ENCODE data around the gene EXOC6.
"Not testable (repeated sequence)": the region's sequence is repeated elsewhere in the genome, so short reads cannot be mapped to it uniquely, and the experiment has no call there.

Gene EXOC6

DNA sequence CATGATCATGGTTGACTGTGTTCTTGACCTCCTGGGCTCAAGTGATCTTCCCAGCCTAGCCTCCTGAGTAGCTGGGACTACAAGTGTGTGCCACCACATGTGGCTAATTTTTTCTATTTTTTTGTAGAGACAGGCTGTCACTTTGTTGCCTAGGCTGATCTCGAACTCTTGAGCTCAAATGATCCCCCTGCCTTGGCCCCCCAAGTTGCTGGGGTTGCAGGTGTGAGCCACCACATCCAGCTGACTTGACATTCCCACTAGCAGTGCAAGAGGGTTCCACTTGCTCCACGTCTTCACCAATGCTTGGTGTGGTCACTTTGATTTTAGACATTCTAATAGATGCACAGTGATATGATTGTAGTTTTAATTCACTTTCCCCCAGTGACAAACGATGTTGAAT, 250.5 kb downstream of the EXOC6 start (continued):
- TF ChIP-seq, protein P1, sequence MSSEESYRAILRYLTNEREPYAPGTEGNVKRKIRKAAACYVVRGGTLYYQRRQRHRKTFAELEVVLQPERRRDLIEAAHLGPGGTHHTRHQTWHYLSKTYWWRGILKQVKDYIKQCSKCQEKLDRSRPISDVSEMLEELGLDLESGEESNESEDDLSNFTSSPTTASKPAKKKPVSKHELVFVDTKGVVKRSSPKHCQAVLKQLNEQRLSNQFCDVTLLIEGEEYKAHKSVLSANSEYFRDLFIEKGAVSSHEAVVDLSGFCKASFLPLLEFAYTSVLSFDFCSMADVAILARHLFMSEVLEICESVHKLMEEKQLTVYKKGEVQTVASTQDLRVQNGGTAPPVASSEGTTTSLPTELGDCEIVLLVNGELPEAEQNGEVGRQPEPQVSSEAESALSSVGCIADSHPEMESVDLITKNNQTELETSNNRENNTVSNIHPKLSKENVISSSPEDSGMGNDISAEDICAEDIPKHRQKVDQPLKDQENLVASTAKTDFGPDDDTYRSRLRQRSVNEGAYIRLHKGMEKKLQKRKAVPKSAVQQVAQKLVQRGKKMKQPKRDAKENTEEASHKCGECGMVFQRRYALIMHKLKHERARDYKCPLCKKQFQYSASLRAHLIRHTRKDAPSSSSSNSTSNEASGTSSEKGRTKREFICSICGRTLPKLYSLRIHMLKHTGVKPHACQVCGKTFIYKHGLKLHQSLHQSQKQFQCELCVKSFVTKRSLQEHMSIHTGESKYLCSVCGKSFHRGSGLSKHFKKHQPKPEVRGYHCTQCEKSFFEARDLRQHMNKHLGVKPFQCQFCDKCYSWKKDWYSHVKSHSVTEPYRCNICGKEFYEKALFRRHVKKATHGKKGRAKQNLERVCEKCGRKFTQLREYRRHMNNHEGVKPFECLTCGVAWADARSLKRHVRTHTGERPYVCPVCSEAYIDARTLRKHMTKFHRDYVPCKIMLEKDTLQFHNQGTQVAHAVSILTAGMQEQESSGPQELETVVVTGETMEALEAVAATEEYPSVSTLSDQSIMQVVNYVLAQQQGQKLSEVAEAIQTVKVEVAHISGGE (tag by site-specific recombination; conservative IDR thresholded peaks at IDR 0.05; ENCODE audit: low read depth), result no peak
- no peak for TF ChIP-seq ZNF776 (tag by site-specific recombination; IDR thresholded peaks at IDR 0.05; ENCODE audit: borderline replicate concordance)

DNA sequence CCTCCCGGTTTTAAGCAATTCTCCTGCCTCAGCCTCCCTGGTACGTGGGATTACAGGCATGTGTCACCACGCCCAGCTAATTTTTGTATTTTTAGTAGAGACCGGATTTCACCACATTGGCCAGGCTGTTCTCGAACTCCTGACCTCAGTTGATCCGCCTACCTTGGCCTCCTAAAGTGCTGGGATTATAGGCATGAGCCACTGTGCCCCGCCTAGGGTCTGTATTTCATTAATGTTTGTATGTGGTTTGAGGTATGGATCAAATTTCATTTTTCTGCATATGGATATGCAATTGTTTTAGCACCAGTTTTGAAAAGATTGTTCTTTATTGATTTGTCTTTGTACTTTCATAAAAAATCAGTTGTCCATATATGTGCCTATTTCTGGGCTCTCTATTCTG, 251.3 kb downstream of the EXOC6 start:
- Histone ChIP-seq H3K4me1 (ENCODE audit: control insufficient read depth, insufficient read depth, low read length) (no peaks in the 10 kb centered on the region), H3K36me3 (ENCODE audit: control insufficient read depth in 2 of 2, insufficient read depth in 1 of 2, low read length in 2 of 2) (no peaks in the 10 kb centered on the region), H3K27ac (ENCODE audit: extremely low read depth, low read depth, low read length) (no peak overlapping the region), H3K4me3 (ENCODE audit: low read depth, low read length) (no peak overlapping the region), H3K9me3 (ENCODE audit: control insufficient read depth, insufficient read depth, low read depth, low read length) (no peaks in the 10 kb centered on the region)
- POLR2A ChIA-PET, result no interaction called here
- TF ChIP-seq ZNF416 (tag by site-specific recombination; IDR thresholded peaks at IDR 0.05) (no peak), ZNF660 (tag by site-specific recombination; IDR thresholded peaks at IDR 0.05) (no peak), IKZF3 (tag by site-specific recombination; IDR thresholded peaks at IDR 0.05) (no peak), ZBTB48 (tag by site-specific recombination; IDR thresholded peaks at IDR 0.05) (no peak), GLI4 (tag by site-specific recombination; IDR thresholded peaks at IDR 0.05) (no peak), ZNF354C (tag by site-specific recombination; IDR thresholded peaks at IDR 0.05; ENCODE audit: borderline replicate concordance, low read depth) (no peak), ZNF248 (tag by site-specific recombination; IDR thresholded peaks at IDR 0.05) (no peak), ZFP37 (tag by site-specific recombination; IDR thresholded peaks at IDR 0.05) (no peak), ZNF175 (tag by site-specific recombination; IDR thresholded peaks at IDR 0.05) (no peak), ZNF473 (tag by site-specific recombination; IDR thresholded peaks at IDR 0.05) (no peak), ZNF654 (tag by site-specific recombination; IDR thresholded peaks at IDR 0.05; ENCODE audit: low read depth) (no peak), ZNF211 (tag by site-specific recombination; IDR thresholded peaks at IDR 0.05; ENCODE audit: low read depth) (no peak)
- TF ChIP-seq, protein P2, sequence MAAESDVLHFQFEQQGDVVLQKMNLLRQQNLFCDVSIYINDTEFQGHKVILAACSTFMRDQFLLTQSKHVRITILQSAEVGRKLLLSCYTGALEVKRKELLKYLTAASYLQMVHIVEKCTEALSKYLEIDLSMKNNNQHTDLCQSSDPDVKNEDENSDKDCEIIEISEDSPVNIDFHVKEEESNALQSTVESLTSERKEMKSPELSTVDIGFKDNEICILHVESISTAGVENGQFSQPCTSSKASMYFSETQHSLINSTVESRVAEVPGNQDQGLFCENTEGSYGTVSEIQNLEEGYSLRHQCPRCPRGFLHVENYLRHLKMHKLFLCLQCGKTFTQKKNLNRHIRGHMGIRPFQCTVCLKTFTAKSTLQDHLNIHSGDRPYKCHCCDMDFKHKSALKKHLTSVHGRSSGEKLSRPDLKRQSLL (tag by site-specific recombination; IDR thresholded peaks at IDR 0.05), result no peak
- CTCF ChIA-PET, result interaction anchor here (1.2 kb wide), 1 partner anchor 12 kb away, joined by 4 read pairs; no protein-coding TSS in a partner anchor

DNA sequence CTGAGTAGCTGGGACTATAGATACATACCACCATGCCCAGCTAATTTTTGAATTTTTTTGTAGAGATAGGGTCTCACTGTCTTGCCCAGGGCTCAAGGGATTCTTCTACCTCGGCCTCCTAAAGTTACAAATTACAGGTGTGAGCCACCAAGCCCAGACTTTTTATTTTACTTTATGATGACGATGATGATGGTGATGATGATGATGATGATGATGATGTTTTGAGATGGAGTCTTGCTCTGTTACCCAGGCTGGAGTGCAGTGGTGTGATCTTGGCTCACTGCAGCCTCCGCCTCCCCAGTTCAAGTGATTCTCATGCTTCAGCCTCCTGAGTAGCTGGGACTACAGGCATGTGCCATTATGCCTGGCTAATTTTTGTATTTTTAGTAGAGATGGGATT, 252.8 kb downstream of the EXOC6 start:
- H3K4me1 ChIP-seq (ENCODE audit: control insufficient read depth, insufficient read depth, low read length); H3K4me3 ChIP-seq (ENCODE audit: low read depth, low read length); H3K27ac ChIP-seq (ENCODE audit: extremely low read depth, low read depth, low read length); H3K9me3 ChIP-seq (ENCODE audit: control insufficient read depth, insufficient read depth, low read depth, low read length); H3K36me3 ChIP-seq (ENCODE audit: control insufficient read depth in 2 of 2, insufficient read depth in 1 of 2, low read length in 2 of 2); POLR2A ChIA-PET: not testable (repeated sequence)
- CTCF ChIA-PET, result interaction anchor here (1.2 kb wide), 1 partner anchor 13 kb away, joined by 4 read pairs; no protein-coding TSS in a partner anchor
- TF ChIP-seq, protein P3, sequence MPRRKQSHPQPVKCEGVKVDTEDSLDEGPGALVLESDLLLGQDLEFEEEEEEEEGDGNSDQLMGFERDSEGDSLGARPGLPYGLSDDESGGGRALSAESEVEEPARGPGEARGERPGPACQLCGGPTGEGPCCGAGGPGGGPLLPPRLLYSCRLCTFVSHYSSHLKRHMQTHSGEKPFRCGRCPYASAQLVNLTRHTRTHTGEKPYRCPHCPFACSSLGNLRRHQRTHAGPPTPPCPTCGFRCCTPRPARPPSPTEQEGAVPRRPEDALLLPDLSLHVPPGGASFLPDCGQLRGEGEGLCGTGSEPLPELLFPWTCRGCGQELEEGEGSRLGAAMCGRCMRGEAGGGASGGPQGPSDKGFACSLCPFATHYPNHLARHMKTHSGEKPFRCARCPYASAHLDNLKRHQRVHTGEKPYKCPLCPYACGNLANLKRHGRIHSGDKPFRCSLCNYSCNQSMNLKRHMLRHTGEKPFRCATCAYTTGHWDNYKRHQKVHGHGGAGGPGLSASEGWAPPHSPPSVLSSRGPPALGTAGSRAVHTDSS (tag by site-specific recombination; IDR thresholded peaks at IDR 0.05), result peak; percentile 83

Data from HEK293 (cell line).